Measurements from ENCODE around the gene RPS10. TPM values are rescaled to one million over a fixed set of nuclear protein-coding genes. Genes with fewer than 3 reads are reported as not detected.

The RPS10 gene
- total RNA-seq, 2 experiments from 2014 or later = 1,714 to 2,938 TPM

GRCh38 chr6:34385793-34386195 is 40.1 kb downstream of the RPS10 start:
- H4K20me1 ChIP-seq (ENCODE audit: insufficient read depth, low read length) = peaks cover 22% of the 10 kb centered on the region
- no peak overlapping the region for H3K27ac ChIP-seq (ENCODE audit: low read depth, low read length, poor library complexity, severe bottlenecking)
- CTCF ChIA-PET (ENCODE audit: unreplicated experiment) = no interaction called here
- 0 out of 2 replicates have a peak, but pooled peaks cover 3% of the 10 kb centered on the region for H3K9me3 ChIP-seq (ENCODE audit: low read length)
- peaks cover 100% of the 10 kb centered on the region for H3K79me2 ChIP-seq (ENCODE audit: insufficient read depth, low read depth, low read length)
- POLR2A ChIA-PET = no interaction called here
- BruUV-seq (replicated peaks) = no TSS peak
- H3K4me1 ChIP-seq (ENCODE audit: insufficient read depth, low read length, poor library complexity, severe bottlenecking) = peaks cover 25% of the 10 kb centered on the region
- H3K4me2 ChIP-seq (ENCODE audit: low read length) = no peak overlapping the region
- intact Hi-C loops (cut with micrococcal nuclease; ENCODE audit: unreplicated experiment) = no loop called here
- no peak overlapping the region for H2AFZ ChIP-seq (ENCODE audit: low read length)
- no peak for DNase-seq (ENCODE audit: low spot score)
- TF ChIP-seq CTCF (conservative IDR thresholded peaks at IDR 0.05; ENCODE audit: low read length) = no peak
- TF ChIP-seq EZH2phosphoT487 (IDR thresholded peaks at IDR 0.05; ENCODE audit: borderline replicate concordance, low read depth, low read length) = no peak
- H3K9me2 ChIP-seq (ENCODE audit: insufficient read depth, low read length) = no peaks in the 10 kb centered on the region
- no peak overlapping the region for H3K4me3 ChIP-seq (ENCODE audit: low read depth, low read length, poor library complexity, severe bottlenecking)
- peaks cover 47% of the 10 kb centered on the region for H3K36me3 ChIP-seq (ENCODE audit: insufficient read depth, low read length)

DNA sequence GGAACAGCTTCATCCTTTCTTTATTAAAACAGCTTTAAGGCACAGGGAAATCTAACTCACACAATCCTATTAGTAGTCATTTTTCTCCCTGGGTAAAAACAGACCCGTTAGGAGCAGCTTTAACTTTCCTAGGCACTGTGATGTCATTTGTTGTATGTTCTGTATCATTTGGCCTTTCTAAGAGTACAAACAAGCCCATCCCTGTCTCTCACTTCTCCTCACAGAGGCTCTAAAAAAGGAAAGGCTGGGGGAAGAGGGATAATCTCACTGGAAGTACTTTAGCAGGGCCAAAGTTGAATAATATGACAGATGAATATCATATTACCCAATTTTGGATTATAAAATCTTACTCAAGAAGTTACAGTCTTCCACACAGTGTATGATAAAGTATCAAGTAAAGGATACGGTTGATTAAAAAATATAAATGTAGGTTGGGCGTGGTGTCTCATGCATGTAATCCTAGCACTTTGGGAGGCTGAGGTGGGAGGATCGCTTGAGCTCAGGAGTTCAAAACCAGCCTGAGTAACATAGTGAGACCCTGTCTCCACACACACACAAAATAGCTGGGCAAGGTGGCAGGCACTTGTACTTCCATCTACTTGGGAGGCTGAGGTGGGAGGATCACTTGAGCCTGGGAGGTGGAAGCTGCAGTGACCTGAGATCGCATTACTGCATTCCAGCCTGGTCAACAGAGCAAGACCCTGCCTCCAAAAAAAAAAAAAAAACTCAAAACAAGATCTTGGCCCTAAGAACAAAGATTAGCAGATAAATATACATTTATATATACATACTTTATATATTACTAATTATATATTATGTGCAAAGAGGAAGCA is 41.3 kb downstream of the RPS10 start:
- Histone ChIP-seq H2AFZ (ENCODE audit: low read length) (no peak overlapping the region), H3K4me2 (ENCODE audit: low read length) (no peak overlapping the region), H3K27ac (ENCODE audit: low read depth, low read length, poor library complexity, severe bottlenecking) (no peak overlapping the region), H3K4me1 (ENCODE audit: insufficient read depth, low read length, poor library complexity, severe bottlenecking) (peaks cover 18% of the 10 kb centered on the region), H3K9me3 (ENCODE audit: low read length) (0 out of 2 replicates have a peak, but pooled peaks cover 4% of the 10 kb centered on the region), H3K79me2 (ENCODE audit: insufficient read depth, low read depth, low read length) (peaks cover 100% of the 10 kb centered on the region), H3K9me2 (ENCODE audit: insufficient read depth, low read length) (no peaks in the 10 kb centered on the region), H4K20me1 (ENCODE audit: insufficient read depth, low read length) (peaks cover 23% of the 10 kb centered on the region), H3K36me3 (ENCODE audit: insufficient read depth, low read length) (peaks cover 55% of the 10 kb centered on the region), H3K4me3 (ENCODE audit: low read depth, low read length, poor library complexity, severe bottlenecking) (no peak overlapping the region)
- ChIA-PET POLR2A (interaction anchor here (0.7 kb wide), 2 partner anchors 65 to 256 kb away, joined by 3 to 4 read pairs; no protein-coding TSS in a partner anchor), CTCF (ENCODE audit: unreplicated experiment) (no interaction called here)
- DNase-seq (ENCODE audit: low spot score) = no peak
- intact Hi-C loops (cut with micrococcal nuclease; ENCODE audit: unreplicated experiment) = no loop called here
- TF ChIP-seq EZH2phosphoT487 (IDR thresholded peaks at IDR 0.05; ENCODE audit: borderline replicate concordance, low read depth, low read length) (no peak), CTCF (conservative IDR thresholded peaks at IDR 0.05; ENCODE audit: low read length) (no peak)
- no TSS peak for BruUV-seq (replicated peaks)

All from OCI-LY7 (cell line).